Measurements from ENCODE around the gene RAB3GAP2.
A peak's percentile ranks its signal among the peaks of the same experiment; 100 is the strongest.
"Not testable (repeated sequence)": the region's sequence is repeated elsewhere in the genome, so short reads cannot be mapped to it uniquely, and the experiment has no call there.

Gene RAB3GAP2

DNA sequence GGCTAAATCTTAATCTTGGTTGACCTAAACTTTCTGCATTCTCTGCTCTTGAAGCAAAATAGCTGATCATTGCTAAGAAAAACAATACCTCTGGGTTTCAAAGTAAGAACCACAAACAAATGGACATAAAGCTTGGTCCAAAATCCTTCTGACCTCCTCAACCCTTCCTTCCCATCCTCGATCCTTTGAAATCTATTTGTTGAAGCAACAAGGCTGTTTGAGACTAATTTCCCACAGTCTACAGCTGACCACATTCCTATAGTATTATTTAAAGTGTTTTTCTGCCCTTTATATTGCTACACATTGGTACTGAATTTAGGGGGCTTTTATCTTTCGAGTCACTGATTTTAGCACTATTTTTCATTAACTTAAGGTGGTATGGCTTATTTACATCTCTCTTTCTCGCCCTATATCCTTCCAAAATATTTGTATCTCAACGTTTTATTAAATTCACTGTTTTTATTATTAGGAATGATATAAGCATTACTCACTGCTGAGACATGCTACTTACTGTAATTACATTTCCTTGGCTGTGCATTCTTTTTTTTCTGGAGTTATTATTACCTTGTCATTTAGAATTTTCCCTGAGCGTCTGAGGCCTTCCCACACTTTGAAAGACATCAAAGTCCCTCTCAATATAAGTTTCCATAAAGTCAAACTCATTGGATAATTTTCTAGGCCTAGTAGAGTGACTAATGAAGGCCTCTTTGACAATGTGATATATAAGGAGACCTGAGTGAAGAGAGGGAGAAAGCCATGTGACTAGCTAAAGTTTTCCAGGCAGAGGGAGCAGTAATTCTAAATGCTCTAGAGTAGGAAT, 73.9 kb downstream of the RAB3GAP2 start:
- DNase-seq (ENCODE audit: low spot score), result no peak

DNA sequence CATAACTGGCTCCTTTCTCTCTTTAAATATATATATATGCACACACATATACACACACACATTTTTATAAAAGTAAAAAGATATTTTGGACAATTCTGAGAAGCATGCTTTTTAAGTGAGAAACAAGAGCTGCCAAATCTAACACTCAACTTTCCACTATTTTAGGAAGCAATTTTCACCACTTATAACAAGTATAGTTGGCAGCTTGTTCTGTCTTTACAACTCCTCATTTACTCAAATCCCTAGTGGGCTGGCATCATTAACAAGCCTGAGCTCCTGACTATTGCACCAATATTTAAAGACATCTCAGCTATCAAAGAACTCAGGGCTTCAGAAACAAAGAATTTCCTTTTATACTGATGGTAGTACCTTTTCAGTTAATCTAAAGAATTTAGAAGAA, 76.6 kb downstream of the RAB3GAP2 start:
- DNase-seq (ENCODE audit: low spot score), result no peak

DNA sequence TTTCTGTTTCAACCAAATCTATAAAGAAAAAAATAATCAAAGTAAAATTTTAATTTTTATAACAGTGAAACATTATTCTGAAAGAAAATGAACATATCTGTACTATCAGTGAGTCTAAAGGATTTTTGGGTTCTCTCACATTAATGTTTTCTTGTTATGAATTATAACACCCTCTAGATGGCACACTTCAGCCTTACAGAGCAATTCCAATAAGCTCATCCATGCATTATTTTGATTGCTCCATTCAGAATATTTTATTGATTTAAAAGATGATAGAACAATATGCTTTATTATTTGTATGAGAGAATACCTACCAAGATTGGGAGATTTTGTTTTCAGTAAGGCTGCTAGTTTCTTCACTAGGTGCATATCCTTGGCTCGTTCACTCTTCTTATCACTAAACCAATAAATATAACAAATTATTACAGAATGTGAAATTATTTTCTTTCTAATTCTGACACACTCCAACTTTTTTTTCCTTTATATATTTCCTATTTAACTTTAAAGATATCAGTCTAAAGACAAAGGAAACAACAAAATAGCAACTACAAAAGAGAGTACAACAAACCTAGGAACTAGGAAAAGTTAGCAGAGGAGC, 82.4 kb downstream of the RAB3GAP2 start:
- peak; percentile 52 for DNase-seq (ENCODE audit: low spot score)

DNA sequence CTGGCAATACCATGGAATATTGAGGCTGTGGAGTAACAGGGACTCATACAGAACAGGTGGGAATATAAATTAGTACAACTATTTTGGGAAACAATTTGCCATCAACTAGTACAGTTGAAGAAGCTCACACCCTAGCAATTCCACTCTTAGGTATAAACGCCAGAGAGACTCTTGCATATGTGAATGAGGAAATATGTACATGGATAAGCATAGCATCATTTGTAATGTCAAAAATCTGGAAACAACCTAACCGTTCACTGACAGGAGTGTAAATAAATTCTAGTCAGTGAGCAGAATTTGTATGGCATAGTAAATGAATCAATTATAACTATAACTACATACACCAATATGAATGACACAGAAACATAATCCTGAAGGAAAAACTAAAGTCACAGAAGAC, 83.7 kb downstream of the RAB3GAP2 start:
- DNase-seq (ENCODE audit: low spot score), result no peak

DNA sequence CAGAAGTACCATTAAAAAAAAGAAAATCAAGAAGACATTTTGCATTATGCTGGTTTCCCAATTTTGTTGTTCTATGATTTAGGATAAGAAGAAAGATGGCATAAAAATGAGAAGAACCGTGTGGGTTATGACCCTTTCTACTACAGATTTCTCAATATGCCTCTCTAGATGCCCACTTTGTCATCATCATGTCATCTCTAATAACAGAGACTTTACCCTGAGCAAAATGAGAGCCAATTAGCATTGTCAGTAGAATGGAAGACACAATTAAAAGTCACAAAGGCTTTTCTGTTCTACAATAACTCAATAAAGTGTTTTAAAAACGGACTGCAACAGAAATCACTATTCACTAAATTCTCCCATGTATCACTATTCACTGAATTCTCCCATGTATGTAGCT, 85.5 kb downstream of the RAB3GAP2 start:
- DNase-seq (ENCODE audit: low spot score), result no peak

DNA sequence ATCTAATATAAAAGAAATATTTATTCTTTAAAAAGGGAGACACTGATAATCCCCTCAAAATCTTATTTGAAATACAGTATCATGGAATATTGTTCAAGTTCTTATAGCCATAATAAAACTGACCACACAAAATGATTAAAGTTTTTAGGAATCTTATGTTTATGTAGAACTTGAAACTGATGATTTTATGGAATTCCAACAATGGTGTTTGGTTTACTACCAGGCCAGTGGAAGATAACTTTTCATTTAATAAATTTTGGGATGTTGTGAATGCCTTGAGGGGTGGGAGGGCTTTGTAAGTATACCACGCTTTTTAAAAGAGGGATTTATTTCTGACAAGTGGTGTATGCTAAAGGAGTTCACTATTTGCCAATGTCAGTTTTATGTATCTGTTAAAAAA, 87.7 kb downstream of the RAB3GAP2 start:
- peak; percentile 3 for DNase-seq (ENCODE audit: low spot score)

DNA sequence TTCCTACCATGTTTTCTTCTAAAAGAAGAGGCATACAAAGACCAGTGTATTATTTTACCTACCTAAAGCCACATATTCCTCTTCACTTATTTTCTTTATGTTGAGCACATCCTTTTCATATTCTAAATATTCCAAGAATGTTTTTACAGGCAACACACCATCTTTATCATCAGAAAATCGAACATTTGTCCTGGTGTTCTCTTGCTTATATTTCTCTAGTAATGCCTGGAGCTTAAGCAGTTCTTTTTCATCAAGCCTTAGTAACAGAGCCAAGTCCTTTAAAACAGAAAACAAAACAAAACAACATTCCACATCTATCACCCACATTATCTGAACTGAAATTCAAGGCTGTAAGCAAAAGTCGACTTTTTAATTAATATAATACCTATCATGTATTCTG, 89.6 kb downstream of the RAB3GAP2 start:
- DNase-seq (ENCODE audit: low spot score), result no peak

DNA sequence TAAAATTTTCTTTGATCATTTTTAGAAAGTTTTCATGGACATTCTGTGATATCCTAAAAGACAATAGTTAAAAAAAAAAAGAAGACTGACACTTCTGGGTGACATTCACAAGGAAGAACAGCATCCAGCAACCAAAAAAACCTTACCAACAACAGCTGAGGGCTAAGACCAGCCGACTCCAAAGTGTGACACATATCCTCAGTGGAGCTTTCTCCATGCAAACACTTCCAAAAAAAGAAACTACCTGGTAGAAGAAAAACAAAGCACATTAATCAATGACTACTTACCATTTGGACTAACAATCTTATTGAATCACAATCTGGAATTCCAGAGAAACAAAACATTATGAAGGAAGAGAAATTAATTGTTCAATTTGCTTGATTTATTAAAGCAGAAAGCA, 90.1 kb downstream of the RAB3GAP2 start:
- no peak for DNase-seq (ENCODE audit: low spot score)

DNA sequence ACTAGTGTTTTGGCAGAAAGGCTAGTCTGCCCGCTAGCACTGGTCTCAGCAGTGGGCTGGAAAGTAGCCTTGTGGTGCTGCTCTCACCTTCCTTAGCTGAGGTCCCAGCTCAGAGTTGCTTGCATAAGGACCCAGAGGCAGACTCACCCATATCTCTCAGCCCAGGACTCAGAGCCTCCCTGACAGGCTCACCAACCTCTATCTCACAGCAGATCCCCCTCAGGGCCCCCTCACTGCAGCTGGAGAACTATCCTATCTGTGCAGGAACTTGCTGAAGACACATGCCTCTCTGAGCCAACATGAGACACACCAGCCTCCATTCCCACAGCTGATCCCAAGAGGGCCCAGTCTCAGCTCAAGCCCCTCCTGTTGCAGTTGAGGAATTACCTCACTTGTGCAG, 95.7 kb downstream of the RAB3GAP2 start:
- no peak for DNase-seq (ENCODE audit: low spot score)

DNA sequence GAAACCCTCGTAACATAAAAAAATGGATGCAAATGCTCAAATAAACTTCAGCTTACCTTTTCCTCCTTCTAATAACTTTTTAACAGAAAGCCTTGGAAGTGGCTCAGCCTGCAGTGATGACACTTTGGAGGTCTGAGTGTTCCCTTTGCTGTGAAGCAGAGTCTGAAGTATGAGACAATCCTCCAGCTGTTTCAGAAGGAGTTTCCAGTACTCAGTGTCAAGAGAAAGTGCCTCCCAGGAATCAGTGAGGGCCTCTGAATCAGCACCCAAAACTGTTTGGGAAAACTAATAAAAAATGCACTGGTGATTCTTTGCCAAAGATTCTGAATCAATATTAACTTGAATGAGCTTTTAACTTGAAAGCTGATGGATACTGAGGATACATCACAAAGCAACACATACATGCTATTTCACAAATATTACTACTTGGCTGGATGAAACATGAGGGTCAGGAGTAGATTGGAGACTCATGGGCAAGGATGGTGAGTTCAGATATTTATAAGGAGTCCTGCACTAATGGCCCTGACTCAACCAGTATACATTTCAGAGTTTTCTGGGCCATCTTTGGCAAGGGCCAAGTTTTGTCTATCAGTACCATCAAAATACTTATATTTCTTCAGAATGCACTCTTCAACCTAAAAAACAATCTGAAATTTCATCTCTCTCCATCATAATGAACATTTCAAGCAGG, 101.3 kb downstream of the RAB3GAP2 start:
- peak; percentile 28 for DNase-seq (ENCODE audit: low spot score)

DNA sequence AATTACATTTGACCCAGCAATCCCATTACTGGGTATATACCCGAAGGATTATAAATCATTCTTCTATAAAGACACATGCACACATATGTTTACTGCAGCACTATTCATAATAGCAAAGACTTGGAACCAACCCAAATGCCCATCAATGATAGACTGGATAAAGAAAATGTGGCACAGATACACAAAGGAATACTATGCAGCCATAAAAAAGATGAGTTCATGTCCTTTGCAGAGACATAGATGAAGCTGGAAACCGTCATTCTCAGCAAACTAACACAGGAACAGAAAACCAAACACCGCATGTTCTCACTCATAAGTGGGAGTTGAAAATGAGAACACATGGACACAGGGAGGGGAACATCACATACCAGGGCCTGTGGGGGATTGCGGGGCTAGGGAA, 102.4 kb downstream of the RAB3GAP2 start:
- DNase-seq (ENCODE audit: low spot score), result not testable (repeated sequence)

DNA sequence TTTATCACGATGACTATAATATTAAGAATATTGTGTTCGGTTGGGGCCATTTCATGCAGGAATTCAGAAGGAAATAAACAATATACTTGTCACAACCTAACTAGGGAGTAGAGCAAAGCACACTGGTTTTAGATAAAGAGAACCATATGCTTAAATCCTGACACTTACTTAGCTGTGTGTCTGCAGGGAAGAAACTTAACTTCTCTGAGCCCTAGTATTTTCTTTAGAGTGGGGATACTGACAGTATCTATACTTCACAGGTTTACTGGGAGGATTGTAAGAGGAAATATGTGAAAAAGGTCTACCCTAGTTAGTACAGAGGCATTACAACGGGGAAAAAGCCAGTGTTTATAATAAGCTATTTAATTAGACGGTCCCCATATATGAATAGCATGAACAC, 105.4 kb downstream of the RAB3GAP2 start:
- no peak for DNase-seq (ENCODE audit: low spot score)

DNA sequence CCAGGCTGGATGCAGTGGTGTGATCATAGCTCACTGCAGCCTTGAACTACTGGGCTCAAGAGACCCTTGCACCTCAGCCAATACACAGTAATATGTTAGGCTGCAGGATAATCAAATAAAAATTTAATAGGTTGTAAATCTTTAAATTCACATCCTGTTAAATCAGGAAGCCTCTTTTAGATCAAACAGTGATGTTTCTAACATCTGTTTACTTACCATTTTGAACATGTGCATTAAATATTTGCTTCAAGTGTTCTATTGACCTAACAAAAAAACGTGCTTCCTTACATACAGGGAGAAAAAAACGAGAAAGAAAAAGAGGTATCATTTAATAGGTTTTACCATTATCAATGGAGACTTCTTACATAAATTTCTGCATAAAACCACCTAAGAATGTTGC, 107.7 kb downstream of the RAB3GAP2 start:
- no peak for DNase-seq (ENCODE audit: low spot score)

DNA sequence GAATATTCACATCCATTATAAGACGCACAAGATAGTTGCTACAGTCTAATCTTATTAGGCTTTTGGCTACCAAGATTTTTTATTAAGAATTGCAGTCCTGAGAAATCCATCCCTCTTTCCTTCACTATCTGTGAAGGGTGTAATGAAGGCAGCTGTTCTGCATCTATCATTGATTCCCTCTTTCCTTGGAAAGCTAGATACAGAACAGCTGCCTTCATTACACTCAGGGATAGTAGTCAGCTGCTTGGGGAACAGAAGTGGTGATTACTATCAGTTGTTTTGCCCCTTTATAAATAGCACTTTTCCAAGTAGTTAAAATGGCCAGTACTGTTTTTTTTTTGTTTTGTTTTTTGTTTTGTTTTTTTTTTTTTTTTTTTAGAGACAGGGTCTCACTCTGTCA, 108.1 kb downstream of the RAB3GAP2 start:
- DNase-seq (ENCODE audit: low spot score), result no peak

DNA sequence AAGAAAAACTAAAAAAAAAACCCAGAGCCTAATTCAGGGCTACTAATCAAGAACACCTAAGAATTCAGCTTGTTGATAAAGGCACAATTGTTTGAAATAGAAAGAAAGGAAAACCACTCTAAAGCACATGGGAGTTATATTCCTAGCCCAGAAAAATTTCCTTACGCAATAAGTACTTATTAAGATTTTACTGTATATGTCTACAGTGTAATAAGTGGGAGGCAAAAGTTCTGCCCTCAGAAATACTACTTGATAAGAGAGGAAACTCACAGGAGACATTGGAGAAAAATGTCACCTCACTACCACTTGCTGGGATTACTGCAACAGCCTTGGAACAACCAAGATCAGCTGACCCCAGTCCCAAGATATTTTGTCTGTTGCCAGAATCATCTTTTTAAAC, 112.2 kb downstream of the RAB3GAP2 start:
- no peak for DNase-seq (ENCODE audit: low spot score)

DNA sequence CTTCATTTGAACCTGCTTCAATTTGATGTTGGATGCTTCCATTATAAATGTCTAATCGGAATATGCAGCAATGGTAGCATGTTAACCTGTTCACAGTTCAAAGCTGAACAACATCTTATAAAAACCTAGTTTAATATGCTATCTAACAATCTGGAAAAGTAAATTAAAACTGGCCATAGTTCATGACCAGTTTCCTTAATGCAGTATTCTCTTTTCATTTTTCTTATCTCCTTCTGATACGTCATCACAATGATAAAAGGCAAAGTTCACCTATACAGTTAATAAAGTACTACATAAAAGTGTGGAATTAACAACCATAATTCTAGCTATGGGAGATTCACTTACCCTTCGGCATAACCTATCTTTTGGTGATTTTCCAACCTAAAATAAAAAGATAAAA, 113.2 kb downstream of the RAB3GAP2 start:
- no peak for DNase-seq (ENCODE audit: low spot score)

DNA sequence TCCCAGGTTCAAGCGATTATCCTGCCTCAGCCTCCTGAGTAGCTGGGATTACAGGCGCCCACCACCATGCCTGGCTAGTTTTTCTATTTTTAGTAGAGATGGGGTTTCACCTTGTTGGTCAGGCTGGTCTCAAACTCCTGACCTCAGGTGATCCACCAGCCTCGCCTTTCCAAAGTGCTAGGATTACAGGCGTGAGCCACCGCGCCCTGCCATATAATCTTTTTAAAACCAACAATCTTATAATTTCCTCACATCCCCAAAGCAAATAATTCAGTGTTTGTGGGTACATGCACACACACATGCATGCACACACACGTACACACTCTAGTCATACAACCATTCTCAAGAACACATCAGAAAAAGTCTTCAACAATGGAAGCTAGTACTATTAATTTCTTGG, 113.7 kb downstream of the RAB3GAP2 start:
- DNase-seq (ENCODE audit: low spot score), result not testable (repeated sequence)

DNA sequence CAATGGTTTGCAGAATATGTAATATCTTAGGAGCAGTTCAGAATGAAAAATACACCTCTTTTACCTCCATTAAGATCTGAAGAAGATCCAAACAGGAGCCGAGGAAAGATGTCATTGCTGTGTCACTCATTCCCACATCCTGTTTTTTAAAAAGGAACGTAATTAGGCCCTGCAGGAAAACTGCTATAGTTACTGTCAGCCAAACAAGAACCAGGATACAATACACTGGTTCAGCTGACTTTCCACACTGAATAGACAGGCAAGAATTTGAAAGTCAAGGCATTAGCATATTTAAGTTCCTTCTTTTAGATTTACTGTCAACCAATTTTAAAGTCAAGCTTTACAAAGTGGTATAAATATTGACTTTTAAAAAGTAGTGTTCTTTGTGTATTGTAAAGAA, 114.5 kb downstream of the RAB3GAP2 start:
- no peak for DNase-seq (ENCODE audit: low spot score)

DNA sequence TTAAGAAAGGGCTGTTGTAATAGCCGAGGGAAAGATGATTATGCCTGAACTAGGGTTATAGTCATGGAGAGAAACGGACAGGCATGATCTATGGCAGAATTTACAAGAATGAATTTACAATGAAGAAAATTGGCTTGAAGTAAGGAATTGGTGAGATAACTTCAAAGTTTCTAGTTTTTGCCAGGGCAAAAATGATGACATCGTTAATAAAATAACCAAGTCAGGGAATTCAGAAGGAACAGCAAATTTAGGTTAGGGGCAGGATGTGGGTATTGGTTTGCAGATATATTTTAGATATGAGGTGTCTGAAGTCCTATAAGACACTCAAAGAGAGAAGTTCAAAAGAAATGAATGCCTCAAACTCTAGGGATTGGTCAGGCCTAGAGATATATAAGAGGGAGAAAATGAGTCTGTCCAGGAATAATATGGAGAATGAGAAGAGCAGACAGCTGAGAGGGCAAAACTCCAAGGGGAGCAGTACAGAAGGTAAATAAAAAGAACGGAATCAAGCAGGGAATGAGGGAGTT, 115.6 kb downstream of the RAB3GAP2 start:
- DNase-seq (ENCODE audit: low spot score), result no peak

DNA sequence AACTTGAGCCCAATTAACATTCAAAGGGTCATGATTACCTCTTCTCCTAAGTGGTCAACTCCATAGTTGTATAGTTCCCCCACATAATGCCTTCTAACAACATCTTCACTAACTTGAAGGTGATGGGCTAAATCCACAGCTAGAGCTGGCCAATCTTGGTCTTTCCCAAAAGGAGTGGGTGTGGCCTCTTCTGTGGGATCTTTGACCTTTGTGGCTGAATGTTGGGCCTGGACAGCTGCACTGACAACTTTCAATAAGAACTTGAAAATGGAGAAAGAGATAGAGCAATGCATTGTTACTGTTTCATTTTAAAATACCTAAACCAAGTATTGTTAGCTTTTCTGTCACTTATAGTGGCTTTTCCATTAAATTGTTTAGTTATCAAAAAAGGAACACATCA, 119.1 kb downstream of the RAB3GAP2 start:
- DNase-seq (ENCODE audit: low spot score), result no peak

DNA sequence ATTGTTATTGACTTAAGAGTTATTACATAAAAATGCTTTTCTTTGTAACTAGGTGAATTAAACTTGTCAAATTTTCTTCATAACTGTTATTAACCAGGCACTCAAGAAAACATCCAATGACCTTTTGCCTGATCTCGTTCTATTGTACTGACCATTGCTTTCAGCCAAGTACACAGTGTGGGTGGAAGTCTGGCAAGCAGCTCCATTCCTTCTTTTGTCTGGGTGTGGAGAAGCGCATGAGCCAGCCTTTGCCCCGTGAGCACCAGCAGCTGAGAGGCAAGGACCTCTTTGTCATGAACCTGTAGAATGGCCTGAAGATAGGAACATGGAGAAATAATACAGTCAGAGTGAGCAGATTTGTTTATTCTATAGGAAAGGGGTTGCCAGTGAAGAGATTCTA, 120.8 kb downstream of the RAB3GAP2 start:
- peak; percentile 52 for DNase-seq (ENCODE audit: low spot score)

DNA sequence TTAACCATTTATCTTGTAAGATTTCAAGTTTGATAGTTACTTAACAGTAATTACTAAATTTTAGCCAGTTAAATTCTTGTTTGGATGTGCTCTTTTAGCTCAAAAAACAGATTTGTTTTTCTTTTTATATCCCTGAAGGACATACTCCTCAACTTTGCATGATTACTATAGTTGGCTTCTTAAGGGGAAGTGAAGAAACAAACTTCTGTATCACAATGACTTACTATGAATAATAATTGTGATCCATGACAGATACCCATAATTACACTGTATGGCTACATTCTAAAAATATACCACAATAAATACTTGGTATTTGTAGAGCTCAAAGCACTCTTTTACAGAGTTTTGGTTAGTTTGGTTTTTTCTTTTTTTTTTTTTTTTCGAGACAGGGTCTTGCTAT, 122.5 kb downstream of the RAB3GAP2 start:
- no peak for DNase-seq (ENCODE audit: low spot score)

DNA sequence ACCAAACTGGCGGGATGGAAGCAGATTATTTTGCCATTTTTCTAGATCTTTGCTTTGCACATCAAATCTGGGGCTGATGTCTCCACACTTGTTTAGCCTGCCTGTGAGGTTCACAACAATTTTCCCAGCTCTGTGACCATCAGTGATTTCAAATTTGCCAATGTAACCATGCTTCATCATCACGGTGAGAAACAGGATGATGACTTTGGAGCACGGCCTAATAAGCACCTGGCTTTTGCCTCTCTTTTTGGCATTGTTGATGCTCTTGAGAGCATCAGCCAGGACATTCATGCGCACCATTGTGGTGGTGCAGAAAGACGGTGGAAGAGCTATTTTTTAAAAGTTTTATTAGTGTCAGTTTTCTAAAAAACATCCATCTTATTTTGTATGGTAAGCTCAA, 128.2 kb downstream of the RAB3GAP2 start:
- no peak for DNase-seq (ENCODE audit: low spot score)

Measured in GM03348 (cell line).